Stimulated activated CD4-positive, alpha-beta T cell treated with anti-CD3 and anti-CD28 coated beads, Interleukin-4, amount 100 ng/mL, for 1 hour (primary cell): ENCODE measurements around the gene C16orf74.

Experiments used
- DNase-seq: peaks from one replicate; pipeline ENCODE4 v3.0.0-alpha.2; 2020

Gene C16orf74

DNA sequence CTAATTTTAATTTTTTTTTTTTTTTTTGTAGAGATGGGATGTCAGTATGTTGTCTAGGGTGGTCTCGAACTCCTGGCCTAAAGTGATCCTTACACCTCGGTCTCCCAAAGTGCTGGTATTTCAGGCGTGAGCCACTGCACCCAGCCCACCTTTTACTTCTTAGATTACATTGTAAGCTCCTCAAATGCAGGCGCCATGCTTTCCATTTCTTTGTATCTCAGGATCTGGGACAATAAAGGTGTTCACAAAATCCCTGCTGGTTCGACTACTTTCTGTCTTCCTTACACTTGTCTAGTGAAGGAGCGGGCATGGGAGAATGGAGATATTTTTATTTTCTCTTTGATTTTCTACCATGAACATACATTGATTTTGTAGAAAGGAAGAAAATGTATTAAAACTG is 23.2 kb upstream of the C16orf74 start:
- DNase-seq = no peak

DNA sequence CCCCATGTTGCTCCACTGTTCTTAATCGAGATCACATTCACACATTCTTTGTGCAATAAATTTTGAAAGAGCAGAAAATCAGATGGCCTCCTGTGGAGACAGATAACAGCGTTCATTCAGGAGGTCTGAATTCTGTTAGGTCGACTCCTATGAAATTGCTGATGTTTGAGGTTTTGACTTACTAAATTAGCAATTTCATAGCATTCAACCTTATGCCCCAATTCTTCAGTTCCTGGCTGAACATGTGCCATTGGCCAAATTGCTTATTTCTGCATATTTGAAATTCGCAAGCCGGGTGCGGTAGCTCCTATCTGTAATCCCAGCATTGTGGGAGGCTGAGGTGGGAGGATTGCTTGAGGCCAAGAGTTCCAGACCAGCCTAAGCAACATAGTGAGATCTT is 22.1 kb upstream of the C16orf74 start:
- DNase-seq = no peak

DNA sequence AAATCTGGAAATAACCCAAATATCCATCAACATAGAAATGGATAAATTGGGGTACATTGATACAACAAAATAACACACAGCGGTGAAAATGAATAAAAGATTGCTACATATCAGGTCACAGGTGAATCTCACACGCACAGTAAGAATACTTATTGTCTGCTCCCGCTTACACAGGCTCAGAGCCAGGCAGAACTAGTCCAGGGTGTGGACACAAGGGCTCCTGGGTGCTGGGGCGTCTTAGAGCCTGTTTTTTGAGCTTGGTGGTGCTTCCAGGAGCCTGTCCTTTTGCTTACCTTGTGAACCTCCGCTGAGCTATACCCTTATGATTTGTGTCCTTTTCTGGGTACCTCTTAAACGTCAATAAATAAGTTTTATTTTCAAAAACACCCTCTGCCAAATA is 19.8 kb upstream of the C16orf74 start:
- no peak for DNase-seq

DNA sequence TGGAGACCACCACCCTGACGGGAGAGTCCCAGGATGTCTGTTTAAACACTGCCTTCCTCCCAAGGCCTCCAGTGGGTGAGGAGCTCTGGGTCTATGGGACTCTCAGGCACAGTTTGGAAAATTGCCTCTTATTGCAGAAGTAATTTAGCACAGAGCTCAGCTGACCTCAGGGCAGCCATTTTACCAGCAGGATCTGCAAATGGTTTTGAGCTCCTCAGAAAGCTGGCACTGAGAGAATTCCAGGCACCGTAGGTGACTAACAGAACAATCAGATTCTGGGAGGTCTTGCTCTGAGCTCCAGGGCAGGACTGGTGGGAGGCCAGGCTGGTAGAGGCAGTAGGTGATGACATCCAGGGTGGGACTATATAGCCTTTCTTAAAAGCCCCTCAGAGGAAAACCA is 17.3 kb upstream of the C16orf74 start:
- DNase-seq = no peak

DNA sequence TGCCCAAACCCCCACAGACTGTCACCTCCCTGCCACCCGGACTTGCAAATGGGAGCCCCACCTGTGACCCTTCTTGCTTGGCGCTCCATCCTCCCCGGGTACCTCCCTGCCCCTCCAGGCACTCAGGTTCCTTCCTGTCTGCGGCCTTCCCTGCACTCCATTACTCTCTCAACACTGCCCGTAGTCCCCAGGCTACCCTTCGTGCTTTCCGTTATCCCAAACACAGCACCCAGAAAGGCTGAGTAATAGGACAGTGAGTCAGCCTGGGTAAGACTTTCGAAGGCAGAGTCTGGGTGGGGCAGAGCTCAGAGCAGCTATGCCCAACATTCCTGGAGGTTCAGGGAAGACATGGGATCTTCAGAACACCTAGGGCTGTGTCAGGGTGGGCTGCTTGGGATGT is 16.6 kb upstream of the C16orf74 start:
- no peak for DNase-seq

DNA sequence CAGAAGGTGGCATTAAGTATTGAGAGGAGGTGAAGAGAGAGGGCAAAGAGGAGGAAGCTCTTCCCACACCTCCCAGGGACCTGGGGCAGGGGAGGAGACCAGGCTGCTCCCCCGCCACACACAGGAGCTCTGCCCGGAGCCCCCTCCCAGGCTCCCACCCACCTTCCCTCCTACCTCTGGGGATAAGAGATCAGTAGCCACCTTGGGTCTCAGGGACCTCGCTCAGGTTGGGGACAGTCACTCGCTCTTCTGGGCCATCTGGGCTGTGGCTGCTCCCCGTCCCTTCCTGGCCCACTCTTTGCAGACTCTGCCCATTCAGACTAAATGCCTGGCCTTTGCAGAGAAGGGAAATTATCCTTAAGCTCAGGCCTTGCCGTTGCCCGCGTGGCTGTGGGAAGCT is 14.9 kb upstream of the C16orf74 start:
- no peak for DNase-seq

DNA sequence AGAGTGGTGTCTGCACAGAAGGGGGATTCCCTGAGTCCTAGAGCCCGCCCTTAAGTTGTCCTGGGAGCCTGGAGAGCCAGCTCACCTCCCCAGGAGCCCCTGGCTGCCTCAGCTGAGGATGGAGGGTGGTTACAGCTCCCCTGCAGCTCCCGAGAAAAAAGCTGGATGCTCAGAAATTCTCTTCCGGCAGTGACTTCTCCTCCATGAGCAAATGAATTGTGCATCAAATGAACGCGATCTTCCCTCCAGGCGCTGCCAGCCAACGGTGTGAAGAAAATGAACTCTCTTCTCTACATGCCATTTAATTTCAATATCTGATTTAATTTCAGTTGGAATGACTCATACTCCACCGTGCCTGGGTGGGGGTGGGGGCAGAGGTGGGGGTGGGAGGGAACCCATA is 14.3 kb upstream of the C16orf74 start:
- no peak for DNase-seq

DNA sequence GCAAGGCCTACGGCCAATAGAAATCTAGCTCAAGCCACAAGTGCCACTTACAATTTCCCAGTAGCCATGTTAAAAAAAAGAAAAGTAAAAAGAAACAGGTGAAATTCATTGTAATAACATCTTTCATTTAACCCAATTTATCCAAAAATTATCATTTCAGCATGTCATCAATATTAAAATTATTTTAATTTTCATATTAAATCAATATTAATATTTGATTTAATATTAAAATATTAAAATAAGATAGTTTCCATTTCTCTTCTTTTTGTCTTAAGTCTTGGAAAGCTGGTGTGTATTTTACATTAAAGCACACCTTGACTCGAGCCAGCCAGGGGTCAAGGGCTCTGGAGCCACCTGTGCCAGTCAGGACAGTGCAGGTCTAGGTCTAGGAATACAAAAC is 12.7 kb upstream of the C16orf74 start:
- DNase-seq = no peak

DNA sequence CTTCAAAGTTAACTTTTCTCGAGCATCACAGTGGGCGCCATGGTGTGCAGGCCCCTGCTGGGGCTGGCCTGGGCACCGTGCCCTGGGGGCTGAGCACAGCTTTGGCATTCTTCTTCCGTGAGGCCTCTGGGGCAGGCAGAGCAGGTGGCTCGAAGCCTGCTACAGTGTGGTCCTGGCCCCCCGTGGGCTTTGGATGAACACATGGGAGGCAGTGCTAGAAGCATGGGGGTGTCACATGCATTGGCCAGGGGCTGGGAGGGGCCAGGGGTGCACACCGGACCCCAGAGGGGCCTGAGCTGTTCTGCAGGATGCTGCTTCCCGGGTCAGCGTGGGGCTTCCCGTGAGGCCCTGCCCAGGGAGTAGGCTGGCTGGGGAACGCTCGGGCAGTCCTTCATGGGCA is 12.1 kb upstream of the C16orf74 start:
- DNase-seq = no peak

DNA sequence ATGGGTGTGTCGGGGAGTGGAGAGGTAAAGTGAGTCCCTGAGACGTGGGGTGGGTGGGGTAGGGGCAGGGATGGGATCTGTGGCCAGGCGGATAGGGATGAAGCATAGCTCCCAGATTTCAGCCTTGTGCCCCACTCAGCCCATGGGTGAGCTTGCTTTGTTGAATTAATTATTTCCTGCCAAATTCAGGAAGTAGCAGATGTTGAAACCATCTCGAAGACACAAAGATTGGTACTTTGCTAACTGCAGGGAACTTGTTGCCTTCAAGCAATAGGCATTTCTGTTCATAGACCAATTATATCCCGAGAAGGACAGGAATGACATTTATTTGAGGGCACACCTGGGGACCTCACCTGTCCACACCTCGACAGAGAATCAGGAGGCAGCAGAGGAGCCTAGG is 11.0 kb upstream of the C16orf74 start:
- no peak for DNase-seq

DNA sequence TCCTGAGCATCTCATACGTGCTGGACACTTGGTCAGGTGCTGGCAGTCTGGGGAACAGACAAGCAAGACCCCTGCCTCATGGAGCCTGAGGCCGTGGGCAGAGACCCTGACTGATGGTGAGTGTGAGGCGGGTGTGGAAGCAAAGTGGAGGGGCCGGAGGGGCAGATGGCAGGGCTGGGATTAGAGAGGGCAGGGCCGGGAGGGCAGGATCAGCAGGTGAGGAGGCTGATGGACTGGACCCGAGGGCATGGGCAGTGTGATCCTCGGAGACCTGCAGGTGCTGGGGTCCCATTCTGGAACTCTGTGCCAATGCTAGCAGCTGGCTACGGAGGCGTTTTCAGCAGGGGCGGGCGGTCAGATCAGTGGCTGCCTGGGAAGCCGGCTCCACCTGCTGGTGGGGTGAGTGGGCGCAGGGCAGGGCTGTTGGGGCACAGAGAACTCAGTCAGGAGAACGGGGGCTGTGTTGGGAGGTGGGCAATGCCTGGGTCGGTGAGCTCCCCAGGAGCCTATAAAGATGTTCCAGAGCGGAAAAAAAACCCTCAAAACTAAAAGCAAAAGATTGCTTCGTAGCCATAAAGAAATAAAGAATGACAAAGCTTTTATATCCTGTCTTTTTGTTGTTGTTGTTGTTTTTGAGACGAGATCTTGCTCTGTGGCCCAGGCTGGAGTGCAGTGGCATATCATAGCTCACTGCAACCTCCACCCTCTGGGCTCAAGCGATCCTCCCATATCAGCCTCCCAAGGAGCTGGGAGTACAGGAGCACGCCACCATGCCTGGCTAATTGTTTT is 8.9 kb upstream of the C16orf74 start:
- DNase-seq = peak; percentile 26

DNA sequence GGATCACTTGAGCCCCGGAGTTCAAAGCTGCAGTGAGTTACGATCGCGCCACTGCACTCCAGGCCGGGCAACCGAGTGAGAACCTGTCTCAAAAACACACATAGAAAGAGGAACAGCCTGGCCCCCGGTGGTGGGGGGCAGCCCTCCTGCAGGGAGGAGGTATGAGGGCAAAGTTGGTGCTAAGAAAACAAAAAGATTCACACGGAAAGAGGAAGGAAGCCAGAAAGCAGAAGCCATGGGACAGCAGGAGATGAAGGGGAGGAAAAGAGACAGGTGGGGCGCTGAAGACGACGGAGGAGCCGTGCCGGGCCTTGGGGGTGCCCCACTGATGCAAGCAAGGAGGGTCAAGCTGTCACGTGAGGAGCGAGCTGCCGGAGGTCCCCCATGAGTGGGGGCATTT is 8.2 kb upstream of the C16orf74 start:
- DNase-seq = no peak

DNA sequence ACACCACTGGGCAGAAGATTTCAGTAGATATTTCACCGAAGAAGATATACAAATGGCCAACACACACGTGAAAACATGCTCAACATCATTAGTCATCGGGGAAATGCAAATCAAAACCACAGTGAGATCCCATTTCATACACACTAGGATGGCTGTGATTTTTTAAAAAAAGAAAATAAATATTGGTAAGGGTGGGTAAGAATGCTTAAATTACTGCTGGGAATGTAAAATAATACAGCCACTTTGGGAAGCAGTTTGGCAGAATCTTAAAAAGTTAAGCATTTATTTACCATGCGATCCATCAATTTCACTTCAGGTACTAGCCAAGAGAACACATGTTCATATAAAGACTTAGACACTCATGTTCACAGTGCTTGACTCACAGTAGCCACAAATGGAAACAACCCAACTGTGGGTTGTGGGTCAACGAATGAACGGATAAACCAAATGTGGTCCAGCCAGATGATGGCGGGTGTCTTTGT is 6.5 kb upstream of the C16orf74 start:
- DNase-seq = no peak

DNA sequence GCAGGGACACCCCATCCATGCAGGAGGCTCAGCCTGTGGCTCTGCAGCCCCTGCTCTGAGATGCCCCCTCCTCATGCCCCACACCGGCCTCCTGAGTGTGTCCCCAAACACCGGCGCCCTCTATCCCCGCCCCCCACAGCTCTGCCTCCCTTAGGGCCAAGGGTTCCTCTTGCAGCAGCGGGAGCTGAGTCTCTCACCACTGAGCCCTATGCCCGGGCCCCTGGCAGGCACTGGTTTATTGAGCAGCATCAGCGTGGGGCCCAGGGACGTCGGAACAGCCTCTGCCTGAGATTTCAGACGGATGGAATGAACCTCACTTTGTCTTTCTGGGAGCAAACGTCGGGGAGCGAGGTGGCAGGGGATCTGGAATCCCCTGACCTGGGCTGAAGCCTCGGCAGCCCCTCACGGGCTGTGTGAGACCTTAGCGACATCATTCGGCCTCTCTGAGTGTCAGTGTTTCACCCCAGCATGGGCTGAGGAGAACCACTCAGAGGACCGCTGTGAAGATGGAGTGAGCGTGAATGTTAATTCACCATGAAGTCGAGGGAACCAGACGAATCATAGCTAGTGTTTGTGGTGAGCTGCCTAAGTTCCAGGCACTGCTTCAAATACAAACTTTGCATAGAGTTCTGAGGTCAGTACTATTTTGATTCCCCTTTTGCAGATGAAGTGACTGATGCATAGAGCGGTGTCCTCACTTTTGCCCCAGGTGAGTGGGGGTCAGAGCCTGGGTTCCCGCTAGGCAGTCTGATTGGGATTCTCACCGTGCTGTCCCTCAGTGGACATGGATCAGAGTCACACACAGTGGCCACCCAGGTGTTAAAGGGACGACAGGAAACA is 5.3 kb upstream of the C16orf74 start:
- DNase-seq = no peak

DNA sequence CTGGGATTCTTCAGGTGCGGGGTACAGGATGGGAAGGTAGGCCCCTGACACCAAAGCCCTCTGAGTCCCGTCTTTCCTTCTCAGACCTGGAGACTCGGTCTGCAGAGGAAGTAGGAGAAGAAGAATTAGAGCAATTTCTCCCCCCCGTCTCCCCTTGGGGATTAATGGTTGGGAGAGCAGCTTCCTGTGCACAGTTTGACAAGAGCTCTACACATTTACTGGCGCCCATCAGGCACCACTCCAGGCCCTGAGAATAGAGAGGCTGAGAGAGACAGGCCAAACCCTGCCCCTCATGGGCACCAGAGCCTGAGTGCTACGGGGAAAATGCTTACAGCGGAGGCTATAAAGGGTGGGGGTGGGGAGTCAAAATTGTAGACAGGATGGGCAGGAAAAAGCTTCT is 3.5 kb upstream of the C16orf74 start:
- DNase-seq = no peak

DNA sequence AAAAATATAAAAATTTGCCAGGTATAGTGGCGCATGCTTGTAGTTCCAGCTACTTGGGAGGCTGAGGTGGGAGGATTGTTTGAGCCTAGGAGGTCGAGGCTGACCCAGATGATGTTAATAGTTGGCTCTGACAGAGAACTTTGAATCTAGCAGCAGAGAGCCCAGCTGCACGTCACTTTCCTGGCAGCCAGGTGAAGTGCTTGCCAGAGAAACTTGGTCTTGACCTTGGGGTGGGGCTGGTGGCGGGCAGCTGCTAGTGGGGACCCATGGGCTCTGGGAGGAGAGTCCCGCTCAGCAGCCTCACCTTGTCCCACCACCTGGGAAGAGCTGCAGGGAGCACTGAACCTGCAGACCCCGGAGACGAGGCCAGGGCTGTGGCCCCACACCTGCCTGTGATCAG is 3.1 kb upstream of the C16orf74 start:
- no peak for DNase-seq

DNA sequence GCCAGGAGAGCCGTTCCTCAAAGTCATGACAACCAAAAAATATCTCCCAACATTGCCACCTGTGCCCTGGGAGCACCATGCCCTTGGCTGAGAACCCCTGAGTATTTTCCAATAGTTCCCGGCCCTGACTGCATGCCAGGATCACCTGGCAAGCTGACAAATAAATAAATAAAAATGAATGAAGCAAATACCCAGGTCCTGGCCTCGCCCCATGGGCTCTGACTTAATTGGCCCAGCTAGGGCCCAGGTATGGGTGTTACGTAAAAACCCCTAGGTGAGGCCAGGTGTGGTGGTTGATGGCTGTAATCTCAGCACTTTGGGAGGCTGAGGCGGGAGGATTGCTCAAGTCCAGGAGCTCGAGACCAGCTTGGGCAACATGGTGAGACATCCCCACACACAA is 2.7 kb upstream of the C16orf74 start:
- DNase-seq = no peak

DNA sequence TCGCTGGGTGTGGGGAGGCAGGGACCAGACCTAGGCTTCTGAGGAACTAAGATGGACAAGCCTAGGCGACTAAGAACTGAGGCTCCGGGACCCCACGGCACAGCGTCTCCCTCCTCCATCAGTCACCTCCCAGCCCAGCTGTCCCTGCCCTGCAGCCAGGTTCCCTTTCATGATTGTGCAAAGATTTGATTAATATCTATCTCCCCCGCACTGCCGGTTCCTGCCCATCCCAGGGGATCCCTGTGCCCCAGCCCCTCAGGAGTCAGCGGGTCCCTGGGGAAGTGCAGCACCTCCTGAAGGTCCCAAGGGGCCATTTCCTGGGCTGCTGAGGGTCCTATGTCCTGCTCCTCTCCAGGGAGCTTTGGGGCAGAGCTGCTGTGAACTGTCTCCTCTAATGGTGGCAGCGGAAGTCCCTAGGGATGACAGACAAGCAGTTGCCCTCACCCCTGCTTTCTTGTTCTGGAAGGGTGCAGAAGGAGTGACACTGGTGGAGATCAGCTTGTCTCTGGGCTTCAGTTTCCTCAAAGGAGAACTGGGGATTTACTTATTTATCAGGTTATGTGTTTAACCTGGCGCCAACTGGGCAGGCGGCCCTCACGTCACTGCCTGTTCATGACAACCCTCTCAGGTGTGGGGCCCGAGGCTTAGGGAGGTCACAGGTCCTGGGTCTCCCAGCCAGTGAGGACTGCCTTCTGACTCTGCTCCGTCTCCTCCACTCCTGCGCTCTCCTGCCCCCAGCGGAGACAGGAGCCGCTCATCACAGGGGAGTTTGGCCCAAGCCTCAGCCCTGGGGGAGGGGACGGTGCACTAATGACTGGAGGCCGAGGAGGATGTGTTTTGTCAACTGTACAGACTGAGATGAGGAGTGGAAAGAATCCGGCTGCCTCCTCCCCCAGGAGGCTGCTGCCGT is 1.9 kb upstream of the C16orf74 start:
- no peak for DNase-seq

DNA sequence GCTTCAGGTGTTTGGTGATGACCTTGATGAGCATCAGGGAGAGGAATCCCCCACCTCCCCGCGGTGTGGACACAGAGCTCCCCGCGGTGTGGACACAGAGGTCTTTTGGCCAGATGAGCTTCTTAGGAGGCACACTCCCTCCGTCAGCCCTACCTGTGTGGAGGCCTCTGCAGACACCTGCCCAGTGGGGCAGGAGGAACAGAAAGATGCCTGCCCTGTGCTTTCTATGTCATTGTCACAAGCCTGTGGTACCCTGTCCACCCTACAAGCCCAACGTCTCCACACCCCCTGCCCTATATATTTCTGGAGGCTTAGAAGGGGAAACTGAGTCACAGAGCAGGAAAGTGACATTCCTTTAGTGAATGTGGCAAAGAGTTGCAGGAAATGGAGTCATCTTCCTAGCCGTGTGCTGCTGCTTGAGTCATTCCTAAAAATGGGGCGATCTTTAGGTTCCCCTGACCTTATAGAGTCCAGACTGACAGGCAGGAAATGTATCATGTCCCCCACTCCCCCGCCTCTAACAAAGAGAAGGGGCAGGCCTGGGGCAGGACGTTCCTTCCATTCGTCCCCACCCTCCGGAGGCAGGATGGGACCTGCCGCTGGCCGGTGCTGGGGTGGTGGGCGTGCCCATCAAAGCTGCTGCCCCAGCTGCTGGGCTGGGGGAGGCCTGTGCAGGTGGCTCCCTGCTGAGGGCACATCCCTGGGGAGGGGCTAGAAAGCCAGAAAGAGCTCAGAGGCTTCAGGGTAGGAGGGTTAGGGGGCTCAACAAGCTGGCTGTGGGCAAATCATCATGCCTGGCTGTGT is 1.0 kb upstream of the C16orf74 start:
- DNase-seq = no peak

DNA sequence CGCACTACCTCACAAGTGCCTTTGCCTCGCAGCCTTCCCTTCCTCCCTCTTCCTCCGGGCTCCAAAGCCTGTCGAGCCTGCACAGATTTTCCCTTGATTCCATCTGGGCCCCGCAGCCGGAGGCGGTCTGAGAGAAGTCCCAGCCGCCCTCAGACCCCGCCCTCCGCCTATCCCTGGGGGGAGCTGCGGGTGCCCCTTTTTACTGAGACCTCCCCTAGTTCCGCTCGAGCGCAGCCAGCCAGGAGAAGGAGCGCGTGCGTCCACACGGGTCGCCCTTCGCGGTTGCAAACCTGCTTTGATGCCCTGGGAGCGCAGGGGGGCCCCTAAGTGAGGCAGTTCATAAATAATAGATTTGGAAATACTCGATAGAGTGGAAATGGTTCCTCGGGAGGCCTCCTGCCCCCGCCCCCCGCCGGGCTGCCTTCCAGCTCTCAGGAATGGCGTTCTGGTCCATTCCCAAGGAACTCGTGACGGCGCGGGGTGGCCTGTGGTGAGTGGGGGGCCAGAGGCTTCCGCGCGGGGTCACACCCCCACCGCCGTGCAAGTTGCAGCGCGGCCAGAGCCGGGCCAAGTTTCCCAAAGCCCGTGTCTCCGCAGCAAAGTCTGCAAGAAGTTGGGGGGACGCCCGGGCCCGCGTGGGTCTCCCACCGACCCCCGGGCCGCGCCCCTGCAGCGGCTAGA is 610 bp downstream of the C16orf74 start:
- peak; percentile 13 for DNase-seq

DNA sequence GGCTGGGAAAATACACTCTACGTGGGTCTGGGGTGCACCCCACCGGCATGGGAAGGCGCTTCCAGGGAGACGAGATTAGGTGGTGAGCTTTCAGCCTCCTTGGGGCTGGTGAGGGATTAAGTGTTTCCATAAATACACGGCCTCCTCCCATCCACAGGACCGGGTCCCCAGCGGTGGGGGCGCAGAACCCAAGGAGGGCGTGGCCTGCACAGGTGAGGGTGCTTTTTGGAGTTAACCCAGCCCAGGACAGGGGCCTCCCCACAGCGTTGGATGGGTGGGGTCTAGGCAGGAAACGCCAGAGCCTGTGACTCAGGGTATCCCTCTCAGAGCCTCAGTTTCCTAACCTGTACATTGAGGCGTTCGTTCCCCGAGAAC is 1.1 kb downstream of the C16orf74 start:
- no peak for DNase-seq
